GM12891 (cell line): Measurements from ENCODE around the gene VPS26A.

Experiments
- POLR2A ChIP-seq: IDR thresholded peaks from 2 replicates; pipeline ENCODE4 v1.6.1; 2011; ENCODE audit warnings: low read depth, low read length, control low read depth
- POLR2AphosphoS5 ChIP-seq: IDR thresholded peaks from 2 replicates; pipeline ENCODE4 v1.6.1; 2011; ENCODE audit warnings: low read depth, low read length, control low read depth
- SPI1 ChIP-seq: IDR thresholded peaks from 2 replicates; pipeline ENCODE4 v1.6.1; 2011; ENCODE audit warnings: low read depth, low read length, control low read depth
- TAF1 ChIP-seq: IDR thresholded peaks from 2 replicates; pipeline ENCODE4 v1.6.1; 2011; ENCODE audit warnings: low read depth, low read length, control low read depth

- TF ChIP-seq POLR2AphosphoS5 (no peak), POLR2A (no peak), TAF1 (no peak), SPI1 (no peak)
Measured at GRCh38 chr10:69211104-69211503, 87.1 kb downstream of the VPS26A start.
